CD4-positive, alpha-beta T cell treated with Interleukin-15 for 1 hour (primary cell): Measurements from ENCODE around the gene PROM2.

ENCODE experiments used
- DNase-seq: peaks from one replicate; pipeline ENCODE4 v3.0.0-alpha.2; 2020

Gene PROM2

DNA sequence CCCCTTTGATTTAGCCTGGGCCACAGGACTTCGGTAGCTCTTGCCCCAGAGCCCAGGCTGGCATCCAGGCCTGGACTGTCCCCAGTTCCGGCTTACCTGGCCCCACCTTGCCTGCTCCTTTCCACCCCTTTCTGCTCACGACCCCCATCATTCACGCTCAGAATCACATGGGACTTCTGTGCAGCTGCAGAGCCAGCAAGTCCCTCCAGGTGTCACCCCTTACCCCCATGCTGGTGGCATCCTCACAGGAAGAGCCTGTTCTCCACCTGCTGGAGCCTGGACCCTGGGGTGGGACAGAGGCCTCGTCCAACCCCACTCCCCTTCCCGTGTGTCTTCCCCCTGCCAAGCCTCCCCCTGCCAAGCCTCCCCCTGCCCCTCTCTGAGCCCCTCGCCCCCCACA lies 15.0 kb downstream of the PROM2 start:
- no peak for DNase-seq

DNA sequence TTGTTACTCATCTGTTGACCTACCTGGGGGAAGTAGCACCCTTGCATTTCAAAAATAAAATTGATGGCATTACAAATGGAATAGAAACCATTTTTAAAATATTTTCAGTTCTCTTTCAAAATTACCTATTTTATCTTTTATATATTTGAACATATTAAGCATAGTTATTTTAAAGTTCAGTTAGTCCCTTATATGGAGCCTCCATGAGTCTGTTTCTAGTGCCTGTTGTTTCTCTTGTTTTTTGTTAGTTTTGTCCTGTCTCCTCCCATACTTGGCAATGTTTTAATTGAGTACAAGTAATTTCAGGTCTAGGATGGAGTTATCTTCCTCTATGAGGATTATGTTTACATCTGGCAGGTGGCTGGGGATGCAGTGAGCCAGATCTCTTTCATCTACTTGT lies 17.0 kb downstream of the PROM2 start:
- DNase-seq = no peak

DNA sequence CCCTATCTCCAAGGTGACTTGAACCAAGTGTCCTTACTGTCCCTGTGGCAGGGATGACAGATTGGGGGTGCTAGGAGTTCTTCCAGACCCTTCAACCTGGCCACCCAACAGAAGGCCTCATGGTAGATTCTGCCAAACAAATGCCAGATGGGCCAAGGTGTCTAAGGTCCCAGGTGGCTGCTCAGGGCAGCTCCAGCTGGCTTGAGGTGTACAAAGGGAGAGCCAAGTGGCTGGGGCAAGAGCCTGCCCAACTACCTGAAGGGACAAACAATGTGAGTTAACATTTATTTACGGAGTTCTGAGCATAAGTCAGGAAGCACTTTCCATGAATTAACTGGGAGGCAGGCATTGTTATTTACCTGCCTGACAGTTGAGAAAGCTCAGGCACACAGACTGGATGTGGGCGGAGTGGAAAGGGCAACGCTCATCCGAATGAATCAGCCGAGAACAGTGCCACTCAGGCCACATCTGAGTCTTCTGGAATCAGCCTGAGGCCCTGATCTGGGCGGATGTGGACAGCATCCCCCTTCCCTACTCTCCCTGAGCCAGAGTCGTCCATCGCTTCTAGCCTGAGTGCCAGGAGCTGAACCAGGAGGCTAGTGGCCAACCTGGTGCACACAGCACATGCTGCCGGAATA lies 18.5 kb downstream of the PROM2 start:
- no peak for DNase-seq

DNA sequence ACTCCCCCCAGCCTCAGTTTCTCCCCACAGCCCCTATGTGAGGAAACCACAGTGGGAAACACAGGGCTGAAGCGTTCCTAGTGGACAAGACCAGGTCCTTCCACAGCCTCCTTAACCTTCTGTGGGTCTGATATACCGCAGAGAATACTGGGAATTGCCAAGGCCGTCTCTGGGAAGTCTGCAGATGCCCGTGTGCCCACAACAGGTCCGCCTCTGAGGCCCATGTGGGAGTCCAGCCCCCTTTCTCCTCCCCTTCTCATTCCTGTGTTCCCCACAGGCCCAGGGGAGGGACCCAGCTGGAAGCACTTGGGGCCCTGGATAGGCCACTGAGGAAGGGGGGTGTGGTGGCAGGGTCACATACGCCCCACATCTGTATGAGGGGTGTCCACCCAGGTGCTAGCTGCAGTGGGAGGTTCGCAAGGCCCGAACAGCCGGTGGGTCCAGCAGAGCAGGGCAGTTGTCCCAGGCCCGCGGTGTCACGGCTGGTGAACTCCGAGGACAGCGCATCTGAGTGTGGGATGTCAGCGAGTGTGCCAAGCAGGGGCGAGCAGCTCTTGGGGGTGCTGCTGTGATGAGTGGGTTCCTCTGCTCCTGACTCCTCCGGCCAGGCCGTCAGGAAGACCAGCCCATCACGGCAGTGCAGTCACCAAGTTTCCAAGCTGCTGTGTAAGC lies 20.5 kb downstream of the PROM2 start:
- no peak for DNase-seq

DNA sequence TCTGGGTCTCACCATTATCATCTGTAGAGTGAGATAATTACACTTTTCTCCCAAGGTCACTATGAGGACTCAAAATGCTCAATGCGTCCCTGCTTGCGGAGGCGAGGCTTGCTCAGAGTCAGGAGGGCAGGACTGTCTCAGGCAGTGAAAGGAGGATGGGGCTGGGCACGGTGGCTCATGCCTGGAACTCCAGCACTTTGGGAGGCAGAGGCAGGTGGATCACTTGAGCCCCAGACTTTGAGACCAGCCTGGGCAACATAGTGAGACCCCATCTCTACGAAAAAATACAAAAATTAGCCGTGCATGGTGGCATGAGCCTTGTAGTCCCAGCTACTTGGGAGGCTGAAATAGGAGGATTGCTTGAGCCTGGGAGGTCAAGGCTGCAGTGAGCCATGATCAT lies 21.1 kb downstream of the PROM2 start:
- no peak for DNase-seq

DNA sequence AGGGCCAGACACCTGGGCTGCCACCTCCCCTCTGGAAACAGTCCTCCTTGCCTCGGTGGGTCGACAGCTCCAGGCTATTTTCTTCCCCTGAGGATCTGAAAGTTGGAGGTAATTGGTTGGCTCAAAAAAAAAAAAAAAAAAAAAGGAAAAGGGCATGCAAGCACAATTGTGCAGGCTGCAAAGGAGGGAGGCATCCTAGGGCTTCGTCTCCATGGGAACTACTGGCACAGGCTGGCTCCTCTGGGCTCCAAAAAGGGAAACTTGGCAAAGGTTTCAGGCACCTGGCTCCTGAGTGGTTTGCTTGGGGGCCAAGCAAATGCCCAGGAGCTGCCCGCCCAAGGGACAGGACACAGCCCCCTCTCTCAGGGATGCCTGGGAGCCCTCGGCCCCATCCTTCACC lies 21.8 kb downstream of the PROM2 start:
- no peak for DNase-seq

DNA sequence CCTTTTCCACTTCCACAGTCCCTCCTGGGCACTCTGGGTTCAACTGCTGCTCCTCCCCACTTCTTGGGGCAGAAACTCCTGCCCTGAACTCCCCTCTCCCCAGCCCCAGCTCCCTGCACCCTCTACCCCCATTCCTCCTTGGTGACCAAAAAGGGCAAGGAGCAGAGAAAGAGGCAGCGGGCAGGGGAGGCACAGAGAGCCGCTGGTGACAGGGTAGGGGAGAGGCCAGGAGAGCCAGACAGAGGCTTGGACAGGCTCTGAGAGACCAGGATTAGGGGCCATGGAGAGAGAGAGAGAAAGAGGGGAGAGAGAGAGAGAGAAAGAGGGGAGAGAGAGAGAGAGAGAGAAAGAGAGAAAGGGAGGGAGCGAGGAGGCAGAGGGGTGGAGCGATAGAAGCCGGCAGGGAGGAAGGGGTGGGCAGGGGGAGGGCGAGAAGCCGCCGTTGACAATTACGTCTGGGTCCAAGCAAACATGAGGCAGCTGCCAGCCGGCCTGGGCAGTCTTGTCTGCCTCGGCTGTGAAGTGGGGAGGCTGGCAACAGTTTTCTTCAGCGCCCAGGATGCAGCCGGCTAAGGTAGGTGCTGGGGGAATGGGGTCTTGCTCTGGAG lies 22.7 kb downstream of the PROM2 start, which contains the start of gene KCNIP3:
Gene KCNIP3 (plus strand): TSS at position 468 of the 608 bp plus-strand sequence. CDS start 92 bp downstream, at position 560.
- no peak for DNase-seq

DNA sequence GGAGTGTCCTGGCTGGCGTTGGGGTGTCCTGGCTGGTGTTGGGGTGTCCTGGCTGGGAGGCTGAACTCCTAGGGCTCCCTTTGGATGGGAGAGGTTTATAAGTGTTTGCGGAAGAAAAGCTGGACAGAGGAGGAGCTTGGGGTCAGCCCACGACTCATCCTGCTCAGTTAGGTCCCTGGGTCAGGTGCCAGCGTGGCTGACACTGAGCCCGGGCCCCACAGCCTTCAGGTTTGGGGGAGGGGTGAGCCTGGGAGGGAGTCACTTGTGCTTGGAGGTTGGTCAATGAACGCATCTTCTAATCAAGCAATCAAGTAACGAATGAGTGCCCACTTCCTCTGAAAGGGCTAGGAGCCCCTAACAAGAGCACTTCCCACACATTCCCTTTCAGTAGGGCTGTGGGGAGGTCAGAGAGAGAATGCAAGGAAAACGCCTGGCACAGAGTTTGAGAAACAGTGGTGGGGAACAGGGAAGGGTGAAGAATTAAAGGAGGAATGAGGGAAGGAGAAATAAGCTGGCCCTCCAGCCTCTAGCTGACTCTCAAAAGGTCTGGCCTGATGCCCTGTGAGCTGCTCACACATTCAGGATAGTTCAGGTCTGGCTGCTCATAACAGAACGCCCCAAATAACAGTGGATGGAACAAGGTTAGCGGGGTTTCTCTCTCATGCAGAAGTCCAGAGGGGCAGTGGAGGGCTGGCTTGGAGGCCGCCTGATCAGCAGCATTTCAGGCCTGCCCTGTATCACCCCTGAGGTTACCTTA lies 23.6 kb downstream of the PROM2 start:
- no peak for DNase-seq

DNA sequence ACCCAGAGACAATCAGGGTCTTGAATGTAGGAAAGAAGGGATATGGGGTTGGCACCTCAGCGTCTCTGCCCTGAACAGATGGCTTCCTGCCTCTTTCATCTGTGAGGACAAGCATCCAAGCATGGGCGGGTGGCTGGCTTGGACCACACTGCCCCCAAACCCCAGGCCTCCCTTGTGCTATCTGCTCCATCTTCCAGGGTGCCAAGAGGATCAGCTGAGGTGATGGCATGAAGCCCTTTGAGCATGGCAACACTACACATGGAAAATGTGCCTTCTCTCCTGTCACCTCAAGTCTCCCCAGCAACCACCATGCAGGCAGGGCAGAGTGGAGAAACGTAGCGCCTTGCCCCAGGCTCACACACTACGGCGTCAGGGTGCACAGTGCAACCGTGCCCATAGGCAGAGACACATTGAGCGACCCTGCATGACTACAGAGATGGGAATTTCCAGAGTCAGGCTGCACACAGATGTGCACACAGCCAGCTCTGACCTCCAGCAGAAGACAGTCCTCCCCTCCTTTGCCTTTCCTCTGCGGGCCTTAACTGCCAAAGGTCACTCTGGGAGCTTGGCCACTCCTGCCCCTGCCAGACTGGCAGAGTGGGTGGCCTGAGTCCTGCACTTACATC lies 24.4 kb downstream of the PROM2 start:
- DNase-seq = no peak

DNA sequence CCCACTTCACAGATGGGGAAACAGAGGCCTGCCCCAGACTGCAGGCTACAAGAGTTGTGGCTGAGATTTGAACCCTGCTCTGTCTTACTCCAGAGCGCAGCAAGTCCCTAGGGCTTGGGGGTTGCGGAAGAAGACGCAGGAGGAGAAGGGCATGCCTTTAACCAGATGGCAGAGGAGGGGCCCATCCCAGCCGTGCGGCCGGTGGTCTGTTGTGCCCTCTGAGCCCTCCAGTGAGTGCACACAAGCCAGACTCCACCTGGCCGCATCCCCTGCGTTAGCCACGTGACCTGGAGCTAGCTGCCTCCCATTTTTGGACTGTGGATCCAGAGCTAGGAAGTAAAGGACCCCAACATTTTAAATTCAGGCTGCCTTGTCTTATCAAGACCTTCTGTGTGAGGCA lies 25.7 kb downstream of the PROM2 start:
- DNase-seq = no peak

DNA sequence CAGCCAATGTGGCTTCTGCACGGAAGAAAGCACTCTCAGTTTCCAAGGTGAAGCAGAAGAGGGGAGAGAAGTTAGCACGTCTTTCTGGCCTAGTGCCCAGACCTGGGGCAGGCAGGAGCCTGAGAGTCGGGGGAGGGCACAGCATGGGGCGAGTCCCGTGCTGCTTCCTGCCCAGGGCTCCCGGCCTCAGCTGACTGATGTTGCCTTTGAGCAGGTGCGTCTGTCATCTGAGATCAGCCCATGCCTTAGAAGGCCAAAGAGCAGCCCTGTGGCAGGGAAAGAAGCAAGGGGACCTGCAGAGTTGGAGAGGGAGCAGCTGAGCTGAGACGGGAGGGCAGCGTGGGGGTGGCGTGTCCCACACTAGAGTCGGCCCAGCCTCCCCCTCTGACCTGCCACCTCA lies 26.2 kb downstream of the PROM2 start:
- DNase-seq = no peak

DNA sequence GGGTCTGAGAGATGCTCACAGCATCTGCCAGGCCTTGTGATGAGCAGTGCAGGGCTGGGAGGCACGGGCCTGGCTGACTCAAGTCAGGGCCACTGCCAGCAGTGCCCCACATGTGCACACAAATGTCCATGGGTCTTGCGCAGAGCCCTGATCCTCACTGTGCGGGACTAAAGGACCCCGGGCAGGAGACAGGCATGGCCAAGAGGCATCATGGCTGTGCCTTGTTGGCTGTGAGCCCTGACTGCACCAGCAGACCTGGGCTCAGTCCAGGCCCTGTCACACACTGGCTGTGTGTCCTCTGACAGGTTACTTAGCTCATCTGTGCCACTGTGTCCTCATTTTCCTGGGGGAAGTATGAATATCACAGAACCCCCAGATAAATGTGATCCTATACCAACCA lies 26.9 kb downstream of the PROM2 start:
- no peak for DNase-seq

DNA sequence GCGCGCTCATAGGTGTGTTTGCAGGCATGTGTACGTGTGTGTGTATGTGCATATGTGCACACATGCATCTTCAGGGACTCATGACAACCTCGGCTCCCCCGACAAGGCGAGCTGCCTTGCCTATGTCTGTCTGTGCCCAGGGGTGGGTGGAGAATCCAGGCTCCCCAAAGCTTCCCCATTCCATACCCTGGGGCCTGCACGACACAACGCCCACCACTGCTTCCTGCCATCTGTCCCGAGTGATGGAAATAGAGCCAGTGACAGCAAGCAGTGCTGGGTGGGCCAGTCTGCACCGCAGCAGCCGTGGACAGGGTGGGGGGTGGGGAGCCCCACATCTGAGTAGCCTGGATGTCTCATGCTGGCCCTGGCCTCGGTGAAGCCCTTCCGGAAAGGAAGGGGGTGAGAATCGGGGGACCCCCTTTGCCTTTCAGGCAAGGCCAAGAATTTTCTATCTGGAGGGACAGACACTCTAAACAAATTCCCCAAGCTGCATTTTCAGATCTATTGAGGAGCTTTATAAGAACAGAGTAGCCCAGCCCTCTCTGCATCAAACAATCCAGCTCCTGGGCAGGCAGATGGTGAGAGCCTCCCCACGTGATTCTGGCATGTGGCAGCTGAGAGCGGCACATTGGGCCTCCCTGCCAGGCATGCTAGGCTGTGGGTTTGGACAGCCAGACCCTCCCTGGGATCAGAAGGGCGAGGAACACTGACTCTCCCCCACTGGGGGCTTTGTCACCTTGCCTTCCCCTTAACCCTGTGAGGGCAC lies 27.8 kb downstream of the PROM2 start:
- no peak for DNase-seq

DNA sequence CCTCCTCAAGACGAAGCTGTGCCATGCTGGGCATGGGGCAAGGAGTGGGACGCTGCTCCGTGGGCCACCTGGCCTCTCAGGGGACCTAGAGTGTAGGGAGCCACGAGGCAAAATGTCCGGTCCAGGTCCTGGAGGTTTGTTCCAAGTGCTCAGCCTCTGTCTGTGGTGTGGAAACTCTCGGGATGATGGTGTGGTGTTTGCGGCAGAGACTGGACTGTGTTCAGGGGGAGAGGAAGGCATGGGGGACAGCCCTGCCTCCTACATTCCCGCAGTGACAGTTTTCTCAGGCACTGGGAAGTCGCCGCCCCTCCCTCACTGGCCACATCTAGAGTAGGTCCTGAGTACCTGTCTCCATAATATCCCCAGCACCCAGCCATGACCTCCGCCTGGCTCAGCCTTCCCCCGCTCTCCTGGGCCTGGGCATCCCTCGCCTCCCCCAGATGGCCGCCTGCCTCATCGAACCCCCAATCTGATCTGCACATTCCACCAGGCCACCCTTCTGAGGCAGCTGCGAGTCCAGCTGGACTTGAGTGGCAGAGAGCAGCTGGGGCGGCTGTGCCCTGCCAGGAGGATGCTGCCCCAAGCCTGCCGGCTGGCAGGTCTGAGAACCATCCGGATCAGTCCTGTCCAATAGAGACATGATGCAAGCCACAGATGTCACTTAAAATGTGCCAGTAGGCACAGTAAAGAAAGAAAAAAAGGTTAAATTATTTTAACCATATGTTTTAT lies 29.1 kb downstream of the PROM2 start:
- DNase-seq = no peak

DNA sequence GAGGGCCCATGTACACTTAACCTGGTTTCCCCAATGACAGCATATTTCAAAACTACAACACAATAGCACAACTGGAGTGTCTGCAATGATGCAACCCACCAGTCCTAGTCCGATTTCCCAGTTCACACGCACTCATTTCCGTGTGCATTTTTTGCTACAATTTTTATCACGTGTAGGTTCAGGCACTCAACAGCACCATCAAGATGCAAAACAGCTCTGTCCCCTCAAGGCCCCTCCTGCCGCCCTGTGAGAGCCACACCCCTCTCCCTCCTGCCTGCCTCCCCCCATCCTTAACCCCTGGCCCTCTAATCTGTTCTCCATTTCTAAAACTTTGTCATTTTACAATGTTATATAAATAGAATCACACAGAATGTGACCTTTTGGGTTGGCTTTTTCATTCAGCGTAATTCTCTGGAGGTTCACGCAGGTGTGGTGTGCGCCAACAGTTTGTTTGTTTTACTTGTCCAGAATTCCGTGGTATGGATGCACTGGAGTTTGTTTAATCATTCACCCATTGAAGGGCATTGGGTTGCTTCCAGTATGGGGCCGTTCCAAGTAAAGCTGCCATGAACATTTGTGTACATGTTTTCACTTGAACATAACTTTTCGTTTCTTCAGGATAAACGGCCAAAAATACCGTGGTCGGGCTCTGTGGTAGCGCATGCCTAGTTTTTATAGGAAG lies 31.3 kb downstream of the PROM2 start:
- DNase-seq = no peak

DNA sequence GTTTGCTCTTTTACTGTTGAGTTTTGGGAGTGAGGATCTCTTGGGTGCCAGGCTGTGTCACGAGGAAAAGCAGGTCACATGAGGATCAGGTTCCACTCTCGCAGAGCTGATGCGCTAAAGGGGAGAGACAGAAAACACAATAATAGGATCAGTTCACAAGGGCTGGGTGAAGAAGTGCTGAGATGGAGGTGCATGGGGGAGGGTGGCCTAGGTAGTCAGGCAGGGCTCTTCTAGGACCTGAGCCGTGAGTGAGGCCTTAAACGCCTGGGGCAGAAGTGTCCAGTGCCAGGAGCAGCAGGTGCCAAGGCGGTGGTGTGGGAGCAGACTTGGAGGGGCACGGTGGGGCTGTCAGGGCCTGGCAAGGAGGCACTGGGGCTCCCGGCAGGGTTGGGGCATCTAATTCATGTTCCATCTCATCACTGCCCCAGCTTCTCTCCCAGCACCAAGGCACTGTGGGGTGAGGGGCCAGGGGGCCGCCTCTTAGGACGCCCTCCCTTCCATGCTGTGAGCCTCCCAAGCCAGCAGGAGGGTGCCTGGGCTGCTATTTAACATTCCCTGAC lies 32.2 kb downstream of the PROM2 start:
- DNase-seq = no peak

DNA sequence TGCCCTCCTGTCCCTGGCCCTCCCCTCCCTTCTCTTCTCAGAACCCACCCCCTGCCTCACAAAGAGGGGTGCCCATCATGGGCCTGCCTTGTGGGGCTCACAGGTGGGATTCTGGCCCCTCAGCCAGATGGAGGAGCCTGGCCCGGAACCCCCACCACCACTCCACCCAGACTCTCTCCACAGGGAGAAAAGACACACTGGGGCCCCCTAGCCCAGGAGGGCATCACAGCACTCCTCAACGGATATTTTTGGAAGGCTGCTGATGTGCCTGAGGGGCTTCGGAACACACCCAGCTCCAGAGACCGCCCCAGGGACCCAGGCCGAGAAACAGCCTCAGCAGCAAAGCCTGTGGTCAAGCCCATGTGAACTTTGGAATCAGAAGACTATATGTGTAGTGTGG lies 32.8 kb downstream of the PROM2 start:
- no peak for DNase-seq

DNA sequence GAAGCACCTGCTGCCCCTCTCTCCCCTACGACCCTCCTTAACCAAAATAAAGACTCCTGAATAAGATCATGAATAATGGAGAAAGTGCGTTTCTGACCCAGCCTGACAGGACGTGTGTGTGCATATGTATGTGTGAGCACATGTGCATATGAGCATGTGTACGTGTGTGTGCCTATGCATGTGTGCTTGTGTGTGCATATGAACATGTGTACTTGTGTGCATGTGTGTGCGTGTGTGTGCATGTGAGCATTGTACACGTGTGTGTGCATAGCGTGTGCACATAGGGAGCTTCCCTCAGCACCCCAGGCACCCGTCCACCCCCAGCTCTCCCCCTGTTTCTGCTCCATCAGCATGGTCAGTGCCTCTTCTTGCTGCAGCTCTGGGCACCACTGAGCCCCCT lies 33.6 kb downstream of the PROM2 start:
- no peak for DNase-seq

DNA sequence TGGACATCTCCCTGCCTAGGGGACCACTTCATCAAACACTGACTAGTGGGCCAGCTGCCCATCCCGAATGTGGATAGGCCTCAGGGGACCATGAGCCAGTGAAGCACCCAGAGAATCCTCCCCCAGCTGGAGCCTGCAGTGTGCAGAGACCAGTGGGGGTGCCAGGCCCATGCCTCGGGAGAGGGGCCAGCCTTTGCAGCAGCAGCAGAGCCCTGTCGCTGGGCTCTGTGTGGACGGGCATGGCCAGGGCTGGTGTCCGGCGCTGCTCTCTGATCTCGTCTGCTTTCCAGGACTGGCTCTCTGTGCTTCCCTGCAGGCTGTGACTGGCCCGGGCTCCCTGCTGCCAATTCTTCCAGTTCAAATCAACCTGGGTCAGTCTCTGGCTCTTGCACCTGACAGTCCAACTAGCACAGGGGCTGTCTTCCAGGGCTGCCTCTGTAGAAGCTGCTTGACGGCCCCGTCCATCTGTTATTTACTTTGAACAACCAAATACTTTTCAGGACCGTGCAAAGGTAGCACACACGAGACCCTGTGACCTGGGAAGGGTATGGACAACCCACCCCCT lies 34.3 kb downstream of the PROM2 start:
- no peak for DNase-seq

DNA sequence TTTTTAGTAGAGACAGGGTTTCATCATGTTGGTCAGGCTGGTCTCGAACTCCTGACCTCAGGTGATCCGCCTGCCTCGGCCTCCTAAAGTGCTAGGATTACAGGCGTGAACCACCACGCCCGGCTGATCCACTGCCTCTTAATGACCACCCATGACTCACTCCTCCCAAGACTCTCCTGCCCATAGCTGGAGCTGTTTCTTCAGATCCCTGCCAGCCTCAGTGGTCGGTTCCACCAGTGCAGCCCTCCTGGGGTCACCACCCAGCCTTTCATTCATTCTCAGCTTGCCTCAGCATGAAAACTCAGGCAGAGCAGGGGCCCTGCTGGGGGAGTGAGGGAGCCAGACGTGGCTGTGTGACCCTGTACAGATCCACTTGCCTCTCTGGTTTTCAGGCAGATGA lies 35.4 kb downstream of the PROM2 start:
- DNase-seq = no peak

DNA sequence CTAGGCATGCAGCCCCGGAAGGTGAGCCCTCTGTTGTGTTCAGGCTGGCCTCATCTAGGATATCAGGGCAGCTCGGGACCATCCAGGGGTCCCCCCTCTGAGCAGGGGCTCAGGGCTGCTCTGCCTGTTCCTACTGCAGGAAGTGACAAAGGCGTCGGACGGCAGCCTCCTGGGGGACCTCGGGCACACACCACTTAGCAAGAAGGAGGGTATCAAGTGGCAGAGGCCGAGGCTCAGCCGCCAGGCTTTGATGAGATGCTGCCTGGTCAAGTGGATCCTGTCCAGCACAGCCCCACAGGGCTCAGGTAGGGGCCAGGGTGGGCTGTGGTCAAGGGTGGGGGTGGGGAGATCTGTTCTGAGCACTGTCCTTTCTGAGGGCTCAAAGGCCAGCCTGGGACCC lies 36.0 kb downstream of the PROM2 start:
- DNase-seq = no peak
